Kidney capillary endothelial cell (primary cell): ENCODE results near the gene IZUMO3.
"Not testable (repeated sequence)": the region's sequence is repeated elsewhere in the genome, so short reads cannot be mapped to it uniquely, and the experiment has no call there.

Source experiments
- DNase-seq: peaks from one replicate; pipeline ENCODE4 v3.0.0-alpha.2; 2018; ENCODE audit warnings: low spot score

The IZUMO3 gene, protein sequence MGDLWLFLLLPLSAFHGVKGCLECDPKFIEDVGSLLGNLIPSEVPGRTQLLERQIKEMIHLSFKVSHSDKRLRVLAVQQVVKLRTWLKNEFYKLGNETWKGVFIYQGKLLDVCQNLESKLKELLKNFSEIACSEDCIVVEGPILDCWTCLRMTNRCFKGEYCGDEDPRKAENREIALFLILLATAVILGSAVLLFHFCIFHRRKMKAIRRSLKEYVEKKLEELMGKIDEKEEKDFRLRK

GRCh38 chr9:24545847-24546522 lies at the start of gene IZUMO3:
IZUMO3 (minus strand) TSS chr9:24545897; CDS start chr9:24545649, 248 bp downstream.
- DNase-seq: no peak

- DNase-seq: no peak
These were observed 48.6 kb upstream of the IZUMO3 start for GRCh38 chr9:24594234-24594850.

DNA sequence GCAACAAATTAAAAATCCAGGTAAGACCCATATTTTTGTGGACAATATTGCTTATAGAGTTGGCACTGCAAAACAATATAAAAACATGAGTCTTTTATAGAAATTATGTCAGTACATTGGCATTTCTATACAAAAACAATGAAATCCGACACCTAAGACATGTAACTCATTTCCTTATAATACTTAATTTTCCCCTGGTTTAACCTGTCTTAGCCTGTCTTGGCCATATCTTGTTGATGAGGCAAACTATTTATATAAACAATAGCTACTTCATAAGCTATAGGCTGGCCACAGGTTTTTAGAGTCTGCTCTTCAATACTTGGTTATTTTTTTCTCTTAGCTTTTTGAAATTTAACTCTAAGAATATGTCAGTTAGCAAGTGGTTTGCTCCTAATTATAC lies 44.7 kb upstream of the IZUMO3 start:
- DNase-seq: no peak

- DNase-seq: no peak
These were observed 42.2 kb upstream of the IZUMO3 start for GRCh38 chr9:24587883-24588282.

DNA sequence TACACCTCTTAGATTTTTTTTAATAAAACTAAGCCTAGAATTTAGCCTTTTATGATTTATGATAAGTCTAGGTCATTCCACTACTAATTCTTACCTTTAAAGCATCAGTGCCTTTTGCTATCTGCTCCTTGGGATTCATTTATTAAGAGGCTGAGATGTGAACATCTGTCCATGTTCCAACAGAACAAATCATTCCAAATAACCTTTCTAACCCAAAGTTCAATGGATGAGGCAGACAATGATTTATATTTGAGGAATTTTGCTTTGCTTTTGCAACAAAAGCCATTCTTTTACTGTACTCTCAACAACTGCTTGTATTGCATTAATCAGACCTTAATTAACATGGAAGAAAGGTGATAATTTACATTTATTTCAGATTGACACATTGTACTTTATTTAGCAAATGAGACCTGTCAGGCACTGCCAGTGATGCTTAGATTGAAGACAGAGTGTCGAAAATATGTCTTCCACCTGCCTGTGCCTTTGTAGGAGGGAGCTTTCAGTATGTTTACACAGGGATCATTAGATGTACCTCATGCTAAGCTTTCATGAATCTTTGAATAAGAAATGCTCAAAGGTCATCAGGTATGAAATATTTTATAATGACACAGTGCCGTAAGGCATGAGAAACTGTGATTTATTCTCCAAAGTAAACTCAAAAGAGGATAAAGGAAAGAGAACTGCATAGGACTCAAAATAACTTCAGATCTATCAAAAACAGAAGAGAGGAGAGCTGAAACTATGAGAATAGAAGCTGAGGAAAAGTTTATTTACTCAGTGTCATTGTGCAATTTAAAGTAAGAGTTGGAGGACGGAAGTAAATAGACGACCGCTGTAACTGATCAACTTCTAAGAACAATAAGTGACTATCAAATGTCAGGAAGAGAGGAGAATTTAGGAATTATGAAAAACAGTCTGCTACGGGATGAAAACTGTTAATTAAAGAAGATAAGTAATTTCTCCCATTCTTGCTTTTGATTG lies 36.7 kb upstream of the IZUMO3 start:
- DNase-seq: no peak

DNA sequence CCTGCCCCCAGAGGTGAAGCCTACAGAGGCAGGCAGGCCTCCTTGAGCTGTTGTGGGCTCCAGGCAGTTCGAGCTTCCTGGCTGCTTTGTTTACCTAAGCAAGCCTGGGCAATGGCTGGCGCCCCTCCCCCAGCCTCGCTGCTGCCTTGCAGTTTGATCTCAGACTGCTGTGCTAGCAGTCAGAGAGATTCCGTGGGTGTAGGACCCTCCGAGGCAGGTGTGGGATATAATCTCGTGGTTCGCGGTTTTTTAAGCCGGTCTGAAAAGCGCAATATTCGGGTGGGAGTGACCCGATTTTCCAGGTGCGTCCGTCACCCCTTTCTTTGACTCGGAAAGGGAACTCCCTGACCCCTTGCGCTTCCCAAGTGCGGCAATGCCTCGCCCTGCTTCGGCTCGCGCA lies 34.3 kb upstream of the IZUMO3 start:
- DNase-seq: not testable (repeated sequence)

DNA sequence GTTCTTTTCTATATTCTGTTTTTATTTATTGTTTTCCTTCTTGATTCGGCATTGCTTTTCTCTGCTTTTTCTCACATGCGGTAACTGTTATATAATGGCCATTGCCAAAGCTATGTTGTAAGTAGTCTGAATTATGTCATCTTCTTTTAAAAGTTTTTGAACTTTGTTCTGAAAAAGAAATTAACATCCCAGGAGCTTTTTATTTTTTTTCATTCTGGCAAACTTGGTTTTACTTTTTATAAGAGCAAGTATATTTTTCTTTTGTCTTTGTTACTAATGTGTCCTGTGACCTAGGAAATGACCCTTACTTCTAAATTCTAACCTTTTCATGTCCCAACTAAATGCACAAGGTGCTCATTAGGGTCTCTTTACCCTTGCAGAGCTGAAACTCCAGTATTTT lies 26.7 kb upstream of the IZUMO3 start:
- DNase-seq: no peak

DNA sequence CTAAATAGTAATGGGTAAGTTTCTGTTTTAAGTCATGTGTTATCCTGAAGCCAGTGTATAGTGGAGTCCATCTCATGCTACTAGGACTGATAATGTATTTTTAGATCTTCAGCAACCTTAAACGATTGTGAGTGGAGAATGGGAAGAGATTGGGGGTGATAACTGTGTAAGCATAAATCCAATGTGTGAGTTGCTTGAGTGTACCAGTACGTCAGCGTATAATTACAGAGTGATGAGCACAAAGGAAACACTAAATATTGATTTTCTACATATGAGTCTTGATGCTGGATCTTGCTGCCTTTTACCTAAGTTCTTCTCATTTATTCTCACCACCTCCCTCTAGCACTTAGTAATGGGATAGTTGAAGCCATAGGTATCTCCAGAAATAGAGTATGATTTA lies 16.3 kb upstream of the IZUMO3 start:
- no peak for DNase-seq

- no peak for DNase-seq
These were observed 7.5 kb upstream of the IZUMO3 start for GRCh38 chr9:24553183-24553552.

- no peak for DNase-seq
These were observed 7.0 kb upstream of the IZUMO3 start for GRCh38 chr9:24552526-24553182.

- no peak for DNase-seq
These were observed 412 bp downstream of the IZUMO3 start for GRCh38 chr9:24545285-24545684.

DNA sequence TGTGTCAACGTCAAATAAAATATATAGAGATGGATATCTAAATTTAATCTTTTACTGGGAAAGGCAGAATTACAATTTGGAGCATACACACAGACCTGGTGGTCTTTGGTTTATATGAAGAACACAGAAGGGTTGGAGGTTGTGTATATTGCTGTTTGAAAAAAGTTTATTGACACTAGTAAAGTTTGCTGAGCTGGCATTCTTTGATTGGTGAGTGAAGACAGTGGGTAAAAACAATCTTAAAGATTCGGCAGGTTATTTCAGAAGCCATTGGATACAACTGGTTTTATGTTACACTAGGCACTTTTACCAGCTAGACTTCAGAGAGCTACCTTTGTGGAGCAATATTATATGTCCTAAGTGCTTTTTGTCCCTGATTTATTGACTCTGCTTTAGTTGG lies 27.2 kb downstream of the IZUMO3 start:
- no peak for DNase-seq

GRCh38 chr9:24516463-24516862 lies 29.2 kb downstream of the IZUMO3 start:
- DNase-seq: no peak

GRCh38 chr9:24509850-24510249 lies 35.8 kb downstream of the IZUMO3 start:
- no peak for DNase-seq

GRCh38 chr9:24504521-24504920 lies 41.2 kb downstream of the IZUMO3 start:
- no peak for DNase-seq

DNA sequence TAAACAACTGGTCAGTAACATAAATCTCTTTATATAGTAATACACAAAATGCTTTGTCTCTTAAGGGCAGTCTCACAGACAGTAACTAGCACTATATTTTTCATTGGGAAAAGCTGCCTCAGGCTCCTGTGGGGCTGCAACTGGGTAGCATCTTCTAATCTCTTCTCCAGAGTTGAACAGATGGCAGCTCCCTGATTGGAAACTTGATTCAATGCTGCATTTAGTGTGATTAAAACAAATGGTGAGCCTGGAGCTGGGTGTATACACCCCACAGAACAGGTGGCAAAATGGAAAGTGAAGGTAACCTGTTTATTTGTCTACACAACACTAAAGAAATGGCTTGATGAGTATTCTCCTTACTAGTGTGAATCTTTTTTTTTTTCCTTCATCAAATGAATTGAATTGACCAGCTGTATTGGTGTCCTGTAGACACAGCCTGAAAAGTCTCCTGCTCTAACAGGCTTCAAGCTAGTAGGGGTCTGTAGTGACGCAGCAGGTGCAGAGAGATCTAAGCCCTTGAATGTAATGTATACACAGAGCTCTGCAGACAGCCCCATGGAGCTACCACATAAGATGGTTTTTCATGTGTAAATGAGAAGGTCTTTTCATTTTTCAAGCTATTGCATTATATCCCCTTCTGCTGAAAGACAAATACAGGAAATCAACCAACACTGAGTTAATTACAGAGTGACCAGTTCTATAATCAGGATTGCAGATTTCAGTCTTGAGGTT lies 43.3 kb downstream of the IZUMO3 start:
- DNase-seq: no peak

DNA sequence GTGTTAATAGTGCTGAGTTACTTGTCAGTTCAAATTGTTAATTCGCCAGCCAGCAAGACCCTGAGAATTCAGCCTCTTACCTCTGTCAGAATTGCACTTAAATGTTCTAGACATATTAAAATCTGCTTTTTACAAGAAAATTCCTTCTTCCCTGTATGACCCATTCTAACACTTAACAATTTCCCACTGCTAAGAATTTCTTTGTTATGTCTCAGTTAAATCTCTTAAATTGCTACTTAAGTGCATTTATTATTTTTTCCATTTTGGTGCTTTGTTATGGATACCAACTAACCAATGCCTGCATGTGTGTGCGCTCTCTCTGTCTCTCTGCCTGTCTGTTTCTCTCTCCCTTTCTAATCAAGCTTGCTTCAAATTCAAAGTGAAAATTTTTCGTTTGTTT lies 44.9 kb downstream of the IZUMO3 start:
- DNase-seq: no peak

DNA sequence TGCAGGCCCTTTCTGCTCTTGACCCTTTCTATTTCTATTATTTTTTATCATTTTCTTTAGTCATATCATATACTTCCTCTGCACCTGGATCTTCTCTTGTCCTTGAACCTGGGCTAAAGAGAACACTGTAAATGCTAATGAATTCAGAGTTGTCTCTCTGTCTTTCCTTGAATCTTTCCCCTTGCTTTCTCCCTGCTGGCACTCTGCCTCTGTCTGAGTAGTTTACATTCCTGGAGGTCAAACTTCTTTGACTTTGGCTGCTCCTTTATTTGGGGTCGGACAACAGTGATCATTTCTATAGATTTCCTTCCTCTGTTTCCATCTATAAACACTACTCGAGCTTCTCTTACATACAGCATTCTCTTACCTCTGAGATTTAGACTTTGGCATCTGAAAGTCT lies 47.1 kb downstream of the IZUMO3 start:
- DNase-seq: no peak

GRCh38 chr9:24497671-24498070 lies 48.0 kb downstream of the IZUMO3 start:
- no peak for DNase-seq
